Epithelial cell of proximal tubule (primary cell): ENCODE results near the gene MED9. TPM values are rescaled to one million over a fixed set of nuclear protein-coding genes. Genes with fewer than 3 reads are reported as not detected.

Experiments used
- DNase-seq: peaks from one replicate; pipeline ENCODE4 v3.0.0-alpha.2; 2011; ENCODE audit warnings: low read depth
- H3K4me3 ChIP-seq: 2 replicates; pipeline ENCODE4 v1.5.1; 2011; ENCODE audit warnings: low read depth, mild to moderate bottlenecking, low read length
- CTCF ChIP-seq: conservative IDR thresholded peaks from 2 replicates; pipeline ENCODE4 v1.5.1; 2012; ENCODE audit warnings: low read depth, mild to moderate bottlenecking, low read length
- total RNA-seq: library from RNA; depleted of rRNA; stranded (reverse); fragments of >200 nt; gene quantifications from 2 replicates; pipeline ENCODE4 v1.2.3, GENCODE V29; 2015

MED9 gene
- total RNA-seq, 1 donor from 2014 or later, result 11.8 TPM

GRCh38 chr17:17541640-17542001 lies 64.8 kb downstream of the MED9 start:
- TF ChIP-seq CTCF, result no peak
- no peak for DNase-seq

More at GRCh38 chr17:17541640-17542001, 64.8 kb downstream of the MED9 start:
- no peak overlapping the region for H3K4me3 ChIP-seq

Other genes with a start within 250 kb of the MED9 start
- gene FLCN, start 239.8 kb upstream of the MED9 start, total RNA-seq, result 16.7 and 21.0 TPM in 2 replicates
- 75.6 and 138 TPM in 2 replicates for gene COPS3, start 195.8 kb upstream of the MED9 start, total RNA-seq
- 4.2 and 38.7 TPM in 2 replicates for gene NT5M, start 173.6 kb upstream of the MED9 start, total RNA-seq
- 1.2 and 1.4 TPM in 2 replicates for gene RASD1, start 19.4 kb downstream of the MED9 start, total RNA-seq
- 48.3 and 135 TPM in 2 replicates for gene PEMT, start 114.7 kb downstream of the MED9 start, total RNA-seq
- 13.7 and 22.7 TPM in 2 replicates for gene RAI1, start 204.5 kb downstream of the MED9 start, total RNA-seq